IPS DF 19.7 (cell line): ENCODE results near the gene SEC61G.

Experiments used
- DNase-seq: peaks from one replicate; pipeline ENCODE4 v3.0.0-alpha.2; 2013; ENCODE audit warnings: low read depth, low spot score

The SEC61G gene

DNA sequence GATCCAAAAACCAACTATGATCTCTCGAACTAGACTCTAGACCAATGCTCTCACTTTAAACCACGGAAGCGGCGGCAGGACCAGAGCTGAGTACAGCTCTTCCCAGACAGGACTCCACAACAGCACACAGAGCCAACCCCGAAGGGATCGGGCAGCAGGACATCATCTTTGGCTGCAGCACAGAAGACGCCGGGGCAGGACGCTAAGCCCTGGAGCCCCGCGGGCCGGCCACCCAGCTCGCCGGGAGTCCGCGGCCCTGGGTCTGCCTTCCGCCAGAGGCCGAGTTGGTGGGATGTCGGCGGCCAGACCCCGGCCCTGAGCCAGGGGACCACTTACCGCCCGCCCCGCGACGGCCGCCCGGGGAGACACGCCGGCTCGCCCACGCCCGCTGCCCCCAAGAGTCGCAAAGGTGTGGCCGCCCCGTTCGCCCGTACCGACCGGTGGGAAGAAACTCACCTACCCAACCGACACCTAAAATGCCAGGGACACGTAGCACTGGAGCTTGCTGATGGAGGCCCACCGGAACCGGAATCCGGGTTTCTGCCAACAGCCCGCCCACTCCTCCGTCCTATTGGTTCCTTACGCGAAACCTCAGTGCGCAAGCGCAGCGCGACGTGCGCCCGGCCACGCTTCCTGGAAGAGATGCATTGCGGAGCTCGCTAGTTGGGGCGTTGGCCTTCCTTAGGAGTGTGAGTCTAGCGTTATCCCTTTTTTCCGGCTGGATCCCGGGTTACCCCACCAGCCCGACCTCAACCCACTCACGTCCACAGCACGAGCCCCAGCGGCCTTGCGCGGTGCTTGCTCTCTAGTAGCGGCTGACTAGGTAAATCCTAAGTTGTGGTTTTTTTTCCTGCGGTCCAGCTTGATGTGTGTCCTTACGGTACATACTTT is at the start of gene SEC61G:
Gene SEC61G, minus strand, starts transcription at position 510 of the 891 bp plus-strand sequence. CDS start 1,623 bp downstream, outside the sequence.
- peak; percentile 81 for DNase-seq

DNA sequence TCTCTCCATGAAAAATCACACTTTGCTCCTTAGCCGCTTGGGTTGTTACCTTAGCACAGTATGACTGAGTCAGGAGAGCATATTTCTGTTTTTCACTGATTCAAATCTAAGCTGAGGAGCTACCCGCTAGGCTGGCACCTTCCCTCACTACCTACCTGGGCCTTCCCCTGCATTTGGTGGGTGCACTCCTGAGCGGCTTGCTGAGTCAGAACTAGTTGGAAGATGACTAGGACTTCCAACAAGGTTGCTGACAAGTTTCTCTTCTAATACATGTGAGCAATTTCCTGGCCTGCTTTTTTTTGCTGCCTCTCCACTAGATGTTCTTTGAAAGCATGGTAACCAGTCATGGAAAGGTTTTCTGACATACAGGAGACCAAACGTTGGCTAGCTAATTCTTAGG is 43.8 kb upstream of the SEC61G start:
- no peak for DNase-seq

DNA sequence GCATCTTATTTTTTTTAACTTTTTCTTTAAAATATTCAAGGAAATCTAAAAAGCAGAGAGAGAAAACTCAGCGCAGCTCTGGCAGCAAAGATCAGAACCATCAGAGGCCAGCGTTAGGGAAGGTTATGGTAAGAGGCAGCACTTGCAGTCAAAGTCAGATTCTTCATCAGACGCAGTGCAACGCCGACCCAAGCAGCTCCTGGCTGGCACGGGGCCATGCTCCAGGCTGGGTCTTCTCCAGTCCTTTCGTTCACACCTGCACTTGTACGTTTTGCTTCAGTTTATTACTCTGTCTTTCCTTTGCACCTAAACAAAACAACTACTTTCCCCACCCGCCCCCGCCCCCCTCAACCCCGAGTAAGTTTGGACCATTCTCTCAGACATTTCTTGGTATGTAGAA is 43.1 kb upstream of the SEC61G start:
- DNase-seq: no peak

DNA sequence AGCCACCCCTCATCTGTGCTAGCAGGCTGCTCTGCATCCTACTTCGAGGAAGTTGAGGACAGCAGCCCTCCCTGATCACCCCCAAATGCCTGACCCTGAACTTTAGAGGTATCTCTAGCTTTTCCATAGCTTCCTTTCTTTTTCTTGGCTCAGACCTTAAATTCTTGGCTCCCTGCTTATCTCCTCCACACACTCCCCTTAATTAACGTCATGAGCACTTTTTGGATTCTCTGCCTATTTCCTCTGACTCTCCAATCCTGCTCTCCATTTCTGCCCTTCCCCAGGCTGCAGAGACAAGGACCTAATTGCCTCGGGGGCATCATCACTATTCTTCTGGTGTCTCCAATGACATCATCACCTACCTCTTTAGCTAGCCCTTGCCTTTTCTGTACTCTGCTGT is 40.8 kb upstream of the SEC61G start:
- no peak for DNase-seq

DNA sequence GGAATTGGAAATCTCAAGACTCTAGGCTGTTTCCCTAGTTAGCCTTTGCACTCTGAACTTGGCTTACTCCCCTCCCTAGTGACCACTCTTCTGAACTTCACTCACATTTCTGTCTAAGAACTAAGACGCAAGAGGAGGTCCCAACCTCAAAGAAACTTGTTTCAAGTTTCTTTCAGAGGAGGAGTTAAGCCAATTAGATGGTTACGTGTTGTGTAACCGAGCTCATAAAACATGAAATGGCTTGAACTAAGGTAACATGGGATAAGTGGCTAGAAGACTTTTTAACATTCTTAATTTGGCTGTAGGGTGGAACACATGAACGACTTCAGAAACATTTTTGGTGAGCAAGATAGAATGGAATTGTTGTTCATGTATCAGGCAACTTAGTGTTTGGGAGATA is 39.5 kb upstream of the SEC61G start:
- no peak for DNase-seq

DNA sequence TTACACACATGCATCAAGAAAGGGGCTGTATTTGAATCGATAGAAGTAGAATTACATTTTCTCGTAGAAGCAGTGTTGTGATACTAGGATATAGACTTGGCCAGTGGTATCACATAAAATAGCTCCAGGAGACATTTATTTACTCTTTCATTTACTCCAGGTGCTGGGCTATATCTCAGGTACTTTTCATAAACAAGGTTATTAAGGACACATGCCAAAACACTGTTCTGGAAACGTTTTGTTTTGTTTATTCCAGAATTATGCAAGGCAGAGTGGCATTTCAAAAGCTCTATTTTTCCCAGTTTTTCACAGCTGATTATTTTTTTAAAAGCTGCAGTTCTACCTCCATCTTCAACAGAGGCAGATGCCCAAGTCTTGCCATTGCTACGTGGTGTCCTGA is 37.8 kb upstream of the SEC61G start:
- no peak for DNase-seq

DNA sequence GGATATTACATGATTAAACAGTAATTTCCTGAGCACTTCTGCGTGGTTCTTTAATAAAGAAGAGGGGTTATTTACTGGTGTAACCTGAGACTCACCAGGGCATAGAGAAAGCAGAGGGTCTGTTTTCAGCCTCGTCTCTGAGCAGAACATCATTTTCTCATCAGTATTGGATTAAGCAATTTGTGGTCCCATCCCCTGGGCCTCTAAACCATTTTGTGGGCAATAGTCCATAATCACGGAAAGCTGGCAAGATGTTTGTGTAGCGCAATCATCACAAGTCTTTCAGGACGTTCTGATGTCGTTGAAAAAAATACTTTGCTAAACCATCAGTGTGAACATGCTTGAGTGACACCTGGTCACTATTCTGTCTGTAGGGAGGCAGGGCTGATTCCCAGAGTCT is 37.1 kb upstream of the SEC61G start:
- no peak for DNase-seq

DNA sequence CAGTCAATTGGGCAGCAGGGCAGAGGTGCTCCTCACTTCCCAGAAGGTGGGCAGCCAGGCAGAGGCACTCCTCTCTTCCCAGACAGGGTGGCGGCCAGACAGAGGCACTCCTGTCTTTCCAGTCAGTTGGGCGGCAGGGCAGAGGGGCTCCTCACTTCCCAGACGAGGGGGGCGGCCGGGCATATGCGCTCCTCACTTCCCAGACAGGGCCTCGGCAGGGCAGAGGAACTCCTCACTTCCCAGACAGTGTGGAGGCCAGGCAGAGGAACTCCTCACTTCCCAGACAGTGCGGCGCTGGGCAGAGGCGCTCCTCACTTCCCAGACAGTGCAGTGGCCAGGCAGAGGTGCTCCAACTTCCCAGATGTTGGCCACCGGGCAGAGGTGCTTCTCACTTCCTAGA is 33.4 kb upstream of the SEC61G start:
- no peak for DNase-seq

DNA sequence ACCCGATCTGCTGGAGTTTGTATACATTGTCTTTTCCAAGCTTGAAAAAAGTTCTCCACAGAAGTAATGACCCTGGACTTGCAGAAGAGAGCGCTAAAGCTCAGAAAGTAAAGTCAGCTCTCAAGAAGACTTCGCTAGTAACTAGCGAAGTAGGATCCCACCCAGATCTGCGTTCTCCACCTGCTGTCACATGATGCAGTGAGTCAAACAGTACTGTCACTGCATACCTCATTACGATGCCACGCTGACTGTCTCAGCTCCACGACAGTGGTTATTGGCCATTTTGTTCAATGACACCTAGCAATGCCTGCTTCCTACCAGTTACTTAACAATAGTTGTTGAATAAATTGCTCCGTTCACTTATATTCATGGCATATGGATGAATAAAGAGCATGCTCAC is 29.7 kb upstream of the SEC61G start:
- peak; percentile 67 for DNase-seq

DNA sequence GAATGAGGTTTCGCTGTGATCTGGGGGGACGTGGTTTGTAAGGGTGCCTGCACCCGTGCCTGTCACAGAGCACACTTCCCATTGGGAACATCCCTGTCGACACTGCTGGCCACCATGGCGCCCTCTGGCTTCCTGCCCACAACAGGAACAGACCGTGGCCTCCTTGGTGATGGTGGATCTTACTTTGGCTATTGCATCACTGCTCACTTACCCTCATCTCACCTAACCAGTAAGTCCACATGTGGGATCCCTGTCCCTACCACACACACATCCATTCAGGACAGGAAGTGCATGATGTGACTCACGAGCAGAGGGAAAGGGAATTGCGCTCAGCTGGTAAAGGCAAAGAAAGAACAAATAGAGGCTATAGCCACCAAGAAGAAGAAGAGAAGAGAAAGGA is 26.2 kb upstream of the SEC61G start:
- no peak for DNase-seq

DNA sequence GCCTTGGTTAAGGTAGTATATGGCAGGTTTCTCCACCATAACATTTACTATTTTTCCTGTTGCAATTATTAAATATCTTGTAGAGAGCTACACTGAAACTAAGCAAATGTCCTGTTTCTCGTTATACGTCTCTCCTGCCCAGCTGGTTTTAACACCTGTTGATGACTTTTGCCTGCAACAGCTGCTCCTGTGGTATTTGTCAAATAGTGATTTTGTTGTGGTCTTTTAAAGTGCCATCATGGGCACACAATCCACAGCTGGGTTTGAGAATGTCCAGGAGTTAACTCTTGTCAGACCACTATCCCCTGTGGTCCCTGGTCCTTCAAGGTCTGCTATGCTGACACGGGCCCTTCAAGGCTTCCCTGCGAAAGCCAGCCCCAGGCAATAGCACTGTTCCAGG is 24.9 kb upstream of the SEC61G start:
- no peak for DNase-seq

DNA sequence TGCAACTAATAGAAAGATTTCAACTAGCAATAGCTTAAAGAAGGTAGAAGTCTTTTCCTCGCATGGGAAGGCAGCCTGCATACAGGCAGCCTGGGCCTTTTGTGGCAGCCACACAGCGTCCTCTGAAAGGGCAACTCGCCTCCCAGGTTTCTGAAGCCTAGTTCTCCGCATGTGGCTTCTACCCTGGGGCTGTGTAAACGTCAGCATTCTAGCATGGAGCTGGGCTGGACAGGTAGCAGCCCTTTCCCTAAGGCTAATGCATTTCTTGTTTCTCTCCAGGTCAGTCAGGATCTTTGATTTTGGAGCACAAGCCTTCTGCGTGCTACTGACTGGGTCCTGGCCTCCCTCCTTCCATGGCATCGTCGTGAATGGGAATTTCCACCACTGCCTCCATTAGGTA is 23.8 kb upstream of the SEC61G start:
- no peak for DNase-seq

DNA sequence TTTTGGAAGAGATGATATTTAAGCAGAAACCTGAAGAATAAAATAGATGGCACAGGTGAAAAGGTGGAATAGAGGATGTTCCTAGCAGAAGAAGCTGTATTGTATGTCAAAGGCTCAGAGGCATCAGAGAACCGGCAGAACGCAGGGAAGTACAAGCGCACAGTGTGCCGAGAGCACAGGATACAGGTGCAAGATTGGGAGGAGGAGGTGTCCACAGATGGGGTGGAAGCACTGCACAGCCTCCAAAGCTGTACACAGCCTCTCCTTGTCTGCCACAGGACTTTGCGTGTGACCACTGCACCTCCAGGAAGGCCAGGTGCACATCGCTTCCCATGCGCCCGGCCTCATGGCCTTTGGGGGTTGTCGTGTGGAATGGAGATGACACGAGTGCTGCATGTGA is 23.3 kb upstream of the SEC61G start:
- no peak for DNase-seq

DNA sequence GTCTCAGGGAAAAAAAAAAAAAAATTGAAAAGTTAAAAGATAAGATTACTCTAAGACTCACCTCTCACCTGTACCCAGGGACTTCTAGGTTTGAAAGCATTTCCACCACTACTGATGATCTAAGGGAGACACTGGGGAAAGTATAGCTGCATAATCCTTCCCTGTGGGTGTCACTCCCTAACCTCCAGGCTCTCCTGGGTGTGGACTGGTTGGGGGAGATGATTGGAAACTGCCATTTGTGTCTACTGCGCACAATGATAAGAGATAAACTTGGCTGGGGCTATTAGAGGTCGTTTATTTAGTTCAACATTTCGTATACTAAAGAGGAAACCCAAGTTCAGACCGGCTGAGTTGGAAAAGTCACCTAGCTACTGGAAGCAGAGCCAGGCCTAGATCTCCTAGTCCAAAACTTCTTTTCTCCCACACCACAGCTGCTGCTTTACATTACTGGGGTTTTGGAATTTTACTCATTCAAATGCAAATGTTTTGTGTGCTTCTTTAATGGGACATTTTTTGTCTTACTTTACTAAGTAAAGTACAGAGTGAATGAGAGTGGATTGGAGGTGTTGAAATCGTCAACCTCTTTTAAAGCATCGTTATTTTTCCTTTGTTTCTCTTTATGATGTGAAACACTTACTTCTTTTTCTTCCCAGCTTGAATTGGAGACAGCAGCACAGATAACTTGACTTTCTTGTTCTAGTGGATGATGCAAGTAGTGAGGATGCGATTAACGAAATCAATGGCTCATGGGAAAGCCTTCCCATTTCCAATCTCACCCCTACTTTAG is 22.3 kb upstream of the SEC61G start:
- DNase-seq: no peak

DNA sequence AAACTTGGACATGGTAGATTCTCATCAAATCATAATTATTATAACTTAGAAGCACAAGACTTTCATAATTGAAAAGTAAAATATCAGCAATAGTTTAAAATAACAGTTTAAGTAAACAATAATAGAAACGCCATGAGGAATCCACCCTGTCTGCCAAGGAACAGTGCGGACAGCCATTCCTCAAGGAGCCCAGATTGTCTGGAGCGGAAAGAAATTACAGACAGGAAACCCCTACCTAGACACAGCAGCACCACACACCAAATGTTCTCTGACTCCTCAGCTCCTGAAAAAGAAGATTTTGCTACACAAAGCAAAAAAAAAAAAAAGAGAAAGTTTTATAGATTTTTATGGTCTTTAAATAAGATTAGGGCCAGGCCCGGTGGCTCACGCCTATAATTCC is 21.5 kb upstream of the SEC61G start:
- no peak for DNase-seq

DNA sequence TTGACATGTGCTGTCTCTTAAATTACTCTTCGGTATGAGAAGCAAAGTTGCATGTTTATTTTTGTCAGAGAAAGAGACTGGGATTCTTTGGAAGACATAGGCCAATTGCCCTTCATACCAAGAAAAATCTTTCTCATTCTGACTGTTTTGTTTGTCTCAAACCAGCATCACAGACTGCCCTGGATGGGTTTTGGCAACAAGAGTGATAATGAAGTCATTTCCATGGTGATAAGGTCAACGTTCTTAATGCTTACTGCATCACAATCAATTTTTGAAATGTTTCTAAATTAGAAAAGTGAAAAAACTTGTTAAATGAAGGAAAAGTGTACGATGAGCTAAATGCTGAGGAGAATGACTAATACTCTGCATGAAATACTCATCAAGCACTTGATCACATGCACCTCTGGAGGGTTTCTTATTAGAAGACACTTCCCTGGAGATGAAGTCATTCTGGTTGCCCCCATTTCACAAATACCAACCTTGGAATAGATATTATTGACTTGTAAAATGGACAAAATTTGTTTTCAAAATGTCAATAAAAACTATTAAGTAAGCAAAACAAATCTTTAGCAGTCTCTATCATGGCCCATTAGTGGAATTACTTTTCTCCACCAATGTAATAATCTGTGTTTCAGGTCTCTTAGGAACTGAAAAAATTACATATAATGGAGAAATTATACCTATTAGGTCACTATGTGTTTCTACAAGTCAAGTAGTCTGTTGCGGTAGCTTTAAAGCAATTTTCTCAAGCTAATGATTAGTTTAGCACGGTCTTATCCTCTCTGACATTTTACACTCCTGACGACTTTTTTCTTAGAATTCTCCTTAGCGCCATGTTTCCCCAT is 19.9 kb upstream of the SEC61G start:
- no peak for DNase-seq

DNA sequence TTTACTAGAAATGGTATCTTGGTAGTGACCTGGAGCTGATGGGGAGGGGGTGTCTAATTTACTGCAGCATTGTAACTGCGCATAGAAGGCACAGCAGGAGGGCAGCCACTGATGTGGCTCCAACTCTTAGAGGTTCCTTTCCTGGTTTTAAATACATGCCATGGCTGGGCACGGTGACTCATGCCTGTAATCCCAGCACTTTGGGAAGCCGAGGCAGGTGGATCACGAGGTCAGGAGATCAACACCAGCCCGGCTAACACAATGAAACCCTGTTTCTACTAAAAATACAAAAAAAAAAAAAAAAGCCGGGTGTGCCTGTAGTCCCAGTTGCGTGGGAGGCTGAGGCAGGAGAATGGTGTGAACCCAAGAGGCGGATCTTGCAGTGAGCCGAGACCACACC is 19.2 kb upstream of the SEC61G start:
- no peak for DNase-seq

DNA sequence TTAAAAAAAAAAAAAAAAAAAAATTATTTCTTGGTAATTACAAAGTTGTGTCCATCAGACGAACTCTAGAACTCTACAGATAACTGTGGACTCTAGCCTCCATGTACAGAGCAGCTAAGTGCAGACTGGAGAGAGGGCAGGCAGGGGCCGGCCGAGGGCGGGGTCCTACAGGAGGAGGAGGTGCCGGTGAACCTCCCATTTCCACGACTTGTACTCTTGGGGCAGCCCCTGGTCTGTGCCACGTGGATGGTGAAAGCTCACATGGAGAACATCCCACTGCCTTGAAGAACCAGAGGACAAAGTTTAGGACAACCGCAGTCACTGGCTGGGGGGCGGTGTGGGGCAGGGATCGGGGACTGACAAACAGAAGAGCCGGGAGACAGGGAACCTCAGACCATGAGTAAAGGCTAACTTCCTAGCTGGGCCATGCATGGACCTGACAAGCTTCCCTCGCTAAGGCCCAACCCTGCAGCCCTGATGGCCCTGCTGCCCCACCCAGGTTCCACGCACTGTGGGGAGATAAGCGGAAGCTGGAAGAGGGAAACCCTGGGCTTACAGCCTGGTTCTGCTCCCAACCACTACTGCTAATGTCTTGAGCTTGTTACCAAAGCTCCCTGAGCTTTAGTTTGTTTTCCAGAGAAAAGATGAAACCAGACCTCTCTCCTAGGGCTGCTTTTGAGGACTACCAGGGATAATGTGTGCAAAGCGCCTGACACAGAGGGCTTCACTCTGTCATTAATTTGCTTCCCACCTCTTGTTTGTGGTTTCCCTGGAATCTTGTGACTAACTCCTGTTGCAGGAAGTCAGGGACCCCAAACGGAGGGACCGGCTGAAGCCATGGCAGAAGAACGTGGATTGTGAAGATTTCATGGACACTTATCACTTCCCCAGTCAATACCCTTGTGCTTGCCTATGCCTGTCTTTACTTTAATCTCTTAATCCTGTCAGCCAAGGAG is 16.1 kb upstream of the SEC61G start:
- no peak for DNase-seq

DNA sequence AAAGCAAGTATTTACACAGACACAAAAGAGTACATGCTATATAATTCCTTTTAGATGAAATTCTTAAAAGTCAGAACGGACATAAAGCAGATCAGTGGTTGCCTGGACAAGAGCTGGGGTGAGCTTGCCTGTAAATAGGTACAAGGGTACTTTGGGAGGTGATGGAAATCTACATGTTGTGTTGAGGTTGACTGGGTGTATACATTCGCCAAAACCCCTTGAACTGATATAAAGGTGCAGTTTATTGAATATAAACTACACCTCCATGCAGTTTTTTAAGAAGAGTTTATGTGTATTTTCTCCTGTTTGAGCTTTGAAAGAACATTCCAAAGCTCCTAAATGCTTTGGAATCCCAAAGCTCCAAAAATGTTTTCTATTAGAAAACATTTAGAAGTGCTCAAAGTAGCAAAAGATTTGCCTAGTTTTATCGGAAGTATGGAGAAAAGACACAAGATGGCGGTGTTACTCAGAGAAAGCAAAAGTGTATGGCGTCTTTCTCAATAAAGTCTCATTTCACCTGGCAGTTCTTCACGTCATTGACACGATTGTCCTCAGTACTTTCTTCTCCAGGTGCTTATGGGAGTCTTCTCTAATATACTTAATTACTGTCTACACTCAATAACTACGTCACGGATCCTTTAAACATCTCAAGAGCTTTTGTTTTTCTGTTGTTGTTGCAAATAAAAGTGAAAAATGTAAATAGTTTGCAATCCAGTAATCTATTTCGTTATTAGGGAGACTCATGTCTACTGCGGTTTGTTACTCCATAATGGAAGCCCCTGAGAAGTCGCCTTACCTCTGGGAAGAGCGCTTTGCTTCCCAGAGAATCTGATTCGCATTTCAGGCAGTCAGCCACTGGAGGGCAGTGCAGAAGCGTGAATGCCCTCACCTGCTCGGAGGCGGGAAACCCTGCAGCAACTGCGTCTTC is 14.7 kb upstream of the SEC61G start:
- no peak for DNase-seq

DNA sequence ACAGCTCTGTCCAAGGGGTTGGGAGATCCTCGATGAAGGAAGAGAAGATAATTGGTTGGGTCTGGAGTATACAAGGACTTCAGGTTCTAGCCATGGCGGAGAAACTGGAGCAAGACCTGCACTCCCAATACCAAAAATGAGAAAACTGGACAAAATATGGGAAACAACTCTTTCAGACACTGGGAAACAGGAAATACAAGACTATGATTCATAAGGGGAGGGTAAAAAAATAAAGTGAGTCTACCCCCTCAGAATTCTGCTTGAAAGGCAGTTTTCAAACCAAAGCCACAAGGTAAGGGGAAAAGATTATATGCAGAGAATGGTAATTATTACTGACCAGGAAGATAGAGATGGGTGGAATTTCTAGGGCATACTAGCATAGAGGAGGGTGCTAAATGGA is 10.2 kb upstream of the SEC61G start:
- no peak for DNase-seq
